SK-N-MC (cell line): ENCODE data around the gene IL13.

ENCODE experiments used
- DNase-seq: peaks from one replicate; pipeline ENCODE4 v3.0.0-alpha.2; 2011; ENCODE audit warnings: low read depth, low spot score
- H3K27ac ChIP-seq: fragments of 200-600 bp; sonication (generic); 2 replicates; pipeline ENCODE4 v1.5.1; 2016; ENCODE audit warnings: mixed run types
- H3K36me3 ChIP-seq: fragments of 200-600 bp; sonication (generic); 2 replicates; pipeline ENCODE4 v1.6.1; 2017; ENCODE audit warnings: antibody characterized with exemption, low read length, mixed read lengths; ENCODE audit not compliant: insufficient read depth
- H3K4me3 ChIP-seq: fragments of 200-600 bp; sonication (generic); 2 replicates; pipeline ENCODE4 v1.5.1; 2016
- H3K9ac ChIP-seq: fragments of 200-600 bp; sonication (generic); 2 replicates; pipeline ENCODE4 v1.8.0; 2017; ENCODE audit warnings: mixed run types, mixed read lengths; ENCODE audit not compliant: insufficient read length
- H3K9me3 ChIP-seq: fragments of 200-600 bp; sonication (generic); 2 replicates; pipeline ENCODE4 v1.6.1; 2017; ENCODE audit warnings: low read depth, mild to moderate bottlenecking, antibody characterized with exemption, low read length, moderate library complexity, mixed read lengths
- EZH2 ChIP-seq: fragments of 200-600 bp; sonication (generic); IDR thresholded peaks from one replicate; pipeline ENCODE4 v1.6.1; 2017; ENCODE audit warnings: antibody characterized with exemption
- FOXP2 ChIP-seq: optimal IDR thresholded peaks from 2 replicates; pipeline ENCODE3; 2011; ENCODE audit warnings: mild to moderate bottlenecking, moderate library complexity; ENCODE audit not compliant: insufficient read depth; ENCODE audit errors: extremely low read length, control extremely low read depth
- POLR2AphosphoS5 ChIP-seq: IDR thresholded peaks from 2 replicates; pipeline ENCODE4 v1.6.1; 2012; ENCODE audit warnings: mild to moderate bottlenecking, low read depth, low read length, borderline replicate concordance

IL13 gene

DNA sequence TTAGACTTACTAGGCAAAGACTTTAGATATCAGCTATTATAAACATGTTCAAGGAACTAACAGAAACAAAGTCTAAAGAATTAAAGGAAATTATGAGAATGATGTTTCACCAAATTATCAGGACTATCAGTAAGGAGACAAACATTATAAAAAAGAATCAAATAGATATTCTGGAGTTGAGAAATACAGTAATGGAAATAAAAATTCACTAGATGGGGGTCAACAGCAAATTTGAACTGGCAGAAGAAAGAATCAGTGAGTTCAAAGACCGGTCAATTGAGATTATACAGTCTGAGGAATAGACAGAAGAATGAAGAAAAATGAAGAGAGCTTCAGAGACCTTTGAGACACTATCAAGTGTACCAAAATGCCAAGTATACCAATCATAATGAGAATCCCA lies 9.6 kb upstream of the IL13 start:
- no peak for DNase-seq
- Histone ChIP-seq H3K27ac (no peak overlapping the region), H3K9ac (no peak overlapping the region), H3K36me3 (0 out of 2 replicates have a peak, but pooled peaks cover under 1% of the 10 kb centered on the region), H3K9me3 (no peaks in the 10 kb centered on the region), H3K4me3 (no peak overlapping the region)
- TF ChIP-seq POLR2AphosphoS5 (0 out of 2 replicates have a peak, but pooled peaks have one; percentile 12), FOXP2 (no peak)

DNA sequence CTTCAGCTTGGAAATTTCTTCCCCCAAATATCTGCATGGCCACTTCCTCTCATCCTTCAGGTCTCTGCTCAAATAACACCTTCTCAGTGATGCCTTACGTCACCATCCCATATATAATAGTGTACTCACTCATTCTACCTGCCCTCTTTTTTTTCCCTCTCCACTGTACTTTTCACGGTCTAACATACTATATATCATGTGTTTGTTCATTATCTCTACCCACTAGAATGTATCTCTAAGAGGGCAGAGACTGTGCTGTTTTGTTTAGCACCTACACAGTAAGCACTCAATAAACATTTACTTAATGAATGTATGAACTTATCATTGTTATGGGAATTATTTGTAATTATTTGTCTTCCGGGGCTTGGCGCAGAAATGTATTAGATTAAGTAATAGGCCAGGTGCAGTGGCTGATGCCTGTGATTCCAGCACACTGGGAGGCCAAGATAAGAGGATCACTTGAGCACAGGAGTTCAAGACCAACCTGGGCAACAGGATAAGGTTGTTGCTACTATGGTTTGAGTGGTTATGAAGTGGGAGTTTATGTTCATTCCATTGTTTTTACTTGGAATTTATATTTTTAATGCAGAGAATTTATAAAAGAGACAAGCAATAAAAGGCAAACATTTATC lies 6.0 kb upstream of the IL13 start:
- Histone ChIP-seq H3K27ac (no peak overlapping the region), H3K9ac (no peak overlapping the region), H3K4me3 (no peak overlapping the region), H3K9me3 (no peaks in the 10 kb centered on the region), H3K36me3 (no peaks in the 10 kb centered on the region)
- DNase-seq = no peak
- no peak for TF ChIP-seq FOXP2
- no peak for TF ChIP-seq EZH2
- no peak for TF ChIP-seq POLR2AphosphoS5

DNA sequence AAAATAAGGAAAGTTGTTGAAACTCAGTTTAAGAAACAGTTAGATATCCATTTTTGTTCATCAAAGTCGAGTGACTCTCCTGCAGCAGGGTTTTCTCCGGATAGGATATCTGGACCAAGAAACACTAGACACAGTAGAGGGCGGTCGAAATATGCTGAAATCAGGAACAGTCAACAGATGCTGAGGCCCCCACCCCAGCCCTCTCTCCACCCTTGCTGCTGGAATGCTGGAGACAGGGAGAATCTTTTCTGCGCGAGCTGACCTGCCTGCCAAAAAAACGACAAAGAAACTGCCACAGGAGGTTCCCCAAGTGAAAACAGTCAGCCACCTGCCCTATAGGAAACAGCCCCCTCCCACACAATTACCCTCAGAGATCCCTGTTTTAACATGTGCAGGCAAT lies 4.3 kb upstream of the IL13 start:
- Histone ChIP-seq H3K9me3 (no peaks in the 10 kb centered on the region), H3K4me3 (no peak overlapping the region), H3K36me3 (no peaks in the 10 kb centered on the region), H3K9ac (no peak overlapping the region), H3K27ac (no peak overlapping the region)
- TF ChIP-seq POLR2AphosphoS5 (no peak), FOXP2 (no peak), EZH2 (no peak)
- DNase-seq = no peak

DNA sequence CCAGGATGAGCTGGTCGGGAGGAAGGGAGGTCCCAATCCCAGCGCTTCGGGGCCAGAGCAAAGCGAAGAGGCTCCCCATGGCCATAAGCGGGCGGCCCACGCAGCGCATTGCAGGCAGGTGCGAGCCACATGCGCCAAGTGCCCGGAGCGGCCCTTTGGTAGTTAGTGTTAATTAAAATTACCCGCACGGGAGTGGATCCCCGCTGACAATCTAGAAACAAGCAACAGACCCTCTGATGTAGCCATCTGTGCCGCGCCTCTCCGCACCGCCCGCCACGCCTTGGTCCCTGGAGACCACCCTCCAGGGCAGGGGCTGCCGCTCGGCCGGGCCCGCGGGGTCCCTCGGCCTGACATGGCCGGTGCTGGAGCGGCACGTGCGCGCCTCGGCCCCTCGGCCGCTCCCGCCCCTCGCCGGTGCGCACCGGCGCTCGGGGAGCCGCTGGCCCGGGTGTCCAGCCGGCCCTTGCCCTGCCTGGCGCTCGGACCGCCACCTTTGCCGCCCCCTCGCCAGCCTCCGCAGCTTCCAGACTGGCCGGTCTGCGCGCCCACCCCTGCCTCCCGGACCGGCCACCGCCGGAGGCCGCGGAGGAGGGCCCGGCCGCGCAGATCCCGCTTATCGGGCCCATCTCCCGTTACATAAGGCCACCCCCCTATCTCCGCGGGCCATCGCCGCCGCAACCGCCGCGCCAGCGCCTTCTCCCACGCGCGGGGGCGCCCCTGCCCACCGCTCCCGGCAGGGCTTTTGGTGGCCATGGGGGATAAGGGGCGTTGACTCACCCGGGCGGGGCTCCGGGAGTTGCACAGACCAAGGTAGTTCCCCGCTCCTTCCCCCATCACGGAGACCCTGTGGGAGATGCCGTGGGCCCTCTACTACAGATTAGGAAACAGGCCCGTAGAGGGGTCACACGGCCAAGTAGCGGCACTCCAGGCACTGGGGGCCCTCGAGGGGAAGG lies 1.9 kb upstream of the IL13 start:
- no peak overlapping the region for H3K27ac ChIP-seq
- no peak for DNase-seq
- H3K9me3 ChIP-seq = no peaks in the 10 kb centered on the region
- no peaks in the 10 kb centered on the region for H3K36me3 ChIP-seq
- H3K9ac ChIP-seq = no peak overlapping the region
- H3K4me3 ChIP-seq = no peak overlapping the region
- TF ChIP-seq POLR2AphosphoS5 (no peak), FOXP2 (no peak), EZH2 (no peak)

- no peak overlapping the region for H3K4me3 ChIP-seq
- no peak overlapping the region for H3K9ac ChIP-seq
- no peaks in the 10 kb centered on the region for H3K36me3 ChIP-seq
- H3K9me3 ChIP-seq = no peaks in the 10 kb centered on the region
- no peak for DNase-seq
- TF ChIP-seq EZH2 = no peak
- H3K27ac ChIP-seq = no peak overlapping the region
These were observed 1.1 kb upstream of the IL13 start for GRCh38 chr5:132656774-132657355.

DNA sequence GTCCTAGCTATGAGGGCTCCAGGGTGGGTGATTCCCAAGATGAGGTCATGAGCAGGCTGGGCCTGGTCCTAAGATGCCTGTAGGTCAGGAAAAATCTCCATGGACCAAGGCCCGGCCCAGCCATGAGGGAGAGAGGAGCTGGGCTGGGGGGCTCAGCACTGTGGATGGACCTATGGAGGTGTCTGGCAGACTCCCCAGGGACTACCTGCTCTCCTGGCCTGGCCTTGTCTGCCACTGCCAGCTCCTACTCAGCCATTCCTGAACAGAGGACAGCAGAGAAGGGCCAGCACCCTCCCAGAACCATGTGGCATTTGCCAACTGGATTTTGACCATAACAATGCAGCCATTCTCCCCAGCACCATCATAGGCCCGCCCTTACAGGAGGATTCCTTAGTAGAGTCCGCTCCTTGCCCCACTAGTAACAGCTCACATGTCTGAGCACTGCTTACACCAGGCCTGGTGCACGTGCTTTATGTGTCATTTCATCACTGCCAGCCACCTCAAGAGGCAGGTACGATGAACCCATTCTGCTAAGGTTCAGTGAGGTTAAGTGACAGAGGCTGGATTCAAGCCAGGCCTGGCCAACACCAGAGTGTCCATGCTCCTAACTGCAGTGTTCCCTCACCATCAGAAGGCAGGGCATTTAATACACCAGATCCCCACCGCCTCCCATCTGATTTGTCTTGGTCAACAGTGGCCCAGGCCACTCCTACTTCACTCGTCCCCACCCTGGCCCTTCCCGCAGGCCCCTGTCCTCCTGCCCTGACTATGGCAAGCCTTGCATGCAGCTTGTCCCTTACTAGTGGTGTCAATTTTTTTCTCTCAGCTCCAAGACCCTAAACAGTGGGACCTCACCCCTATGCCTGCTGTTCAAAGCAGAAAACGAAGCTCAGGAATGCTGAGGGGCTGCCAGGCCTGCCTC lies 669 bp downstream of the IL13 start:
- Histone ChIP-seq H3K27ac (no peak overlapping the region), H3K36me3 (no peaks in the 10 kb centered on the region), H3K9ac (no peak overlapping the region), H3K9me3 (no peaks in the 10 kb centered on the region), H3K4me3 (no peak overlapping the region)
- no peak for DNase-seq
- TF ChIP-seq EZH2 = no peak

GRCh38 chr5:132659598-132660493 lies 1.9 kb downstream of the IL13 start:
- no peak for DNase-seq
- no peak for TF ChIP-seq POLR2AphosphoS5
- TF ChIP-seq EZH2 = no peak
- no peak for TF ChIP-seq FOXP2
- no peaks in the 10 kb centered on the region for H3K9me3 ChIP-seq
- H3K27ac ChIP-seq = no peak overlapping the region
- no peak overlapping the region for H3K9ac ChIP-seq
- H3K4me3 ChIP-seq = no peak overlapping the region
- no peaks in the 10 kb centered on the region for H3K36me3 ChIP-seq
